Transverse colon (tissue), 4 donors: Measurements from ENCODE around the gene KCNIP3. TPM values are rescaled to one million over a fixed set of nuclear protein-coding genes. Genes with fewer than 3 reads are reported as not detected.
"Not testable (repeated sequence)": the region's sequence is repeated elsewhere in the genome, so short reads cannot be mapped to it uniquely, and the experiment has no call there.

Experiments
- DNase-seq: peaks from one replicate; pipeline ENCODE4 v3.0.0-alpha.2; 2019
- H3K27ac ChIP-seq, 4 donors: fragments of 200-600 bp; sonication (generic); 2 replicates each; pipeline ENCODE4 v1.5.1; 2016 to 2018; ENCODE audit warnings: inconsistent platforms in 4 of 4
- H3K27me3 ChIP-seq: fragments of 200-600 bp; sonication (generic); 2 replicates; pipeline ENCODE4 v1.5.1; 2017; ENCODE audit warnings: inconsistent platforms
- H3K36me3 ChIP-seq, 4 donors: fragments of 200-600 bp; sonication (generic); 2 replicates each; pipeline ENCODE4 v1.5.1; 2017 to 2019; ENCODE audit warnings: inconsistent platforms in 4 of 4
- H3K4me1 ChIP-seq, 4 donors: fragments of 200-600 bp; sonication (generic); 2 replicates each; pipeline ENCODE4 v1.5.1; 2017 to 2020; ENCODE audit warnings: inconsistent platforms in 4 of 4
- H3K4me3 ChIP-seq, 4 donors: fragments of 200-600 bp; sonication (generic); 1 replicate in 1 of 4; 2 replicates in 3 of 4; pipeline versions ENCODE4 v1.5.1 to v1.6.1; 2017 to 2019; ENCODE audit warnings: inconsistent platforms in 4 of 4
- H3K9me3 ChIP-seq, 2 donors: fragments of 200-600 bp; sonication (generic); 2 replicates each; pipeline ENCODE4 v1.5.1; 2017 to 2019; ENCODE audit warnings: inconsistent platforms in 2 of 2
- WGBS, 2 donors: methylation state at CpG; one replicate each; pipeline ENCODE4 v1.1.5; 2018; ENCODE audit warnings: low coverage in 1 of 2; 5-methylcytosine and 5-hydroxymethylcytosine counted together
- in situ Hi-C, 4 donors: fragments of 200-750 bp; cut with MboI; loops; one replicate each; pipeline versions ENCODE4 v1.15.0 to v1.15.1; 2017; ENCODE audit warnings: low sequenced_read_pairs in 3 of 4, low pct_ligation_motif_present in 1 of 4, low pct_unique_long_range_greater_than_20kb in 1 of 4
- intact Hi-C: fragments of 100-400 bp; cut with DNase I; formaldehyde crosslinking; loops from one replicate; pipeline ENCODE4 v1.15.1; 2023; ENCODE audit warnings: low total_unique reads
- total RNA-seq, 4 donors: library from RNA; depleted of rRNA; stranded (reverse); fragments of >200 nt; gene quantifications; one replicate each; pipeline ENCODE4 v1.1.0, GENCODE V29; 2016
- TF ChIP-seq, protein P1 (sequence below), 5 experiments: fragments of 200-600 bp in 3 of 5; fragments of 450-650 bp in 2 of 5; sonication (generic) in 3 of 5; IDR thresholded peaks; 1 replicate in 2 of 5; 2 replicates in 3 of 5; pipeline ENCODE4 v1.5.1; 2016 to 2017; ENCODE audit warnings: antibody characterized with exemption in 5 of 5, inconsistent platforms in 3 of 5, mild to moderate bottlenecking in 2 of 5, moderate library complexity in 1 of 5

The KCNIP3 gene
- total RNA-seq, 4 donors from 2014 or later: 1.8 to 4.0 (median 2.2) TPM

DNA sequence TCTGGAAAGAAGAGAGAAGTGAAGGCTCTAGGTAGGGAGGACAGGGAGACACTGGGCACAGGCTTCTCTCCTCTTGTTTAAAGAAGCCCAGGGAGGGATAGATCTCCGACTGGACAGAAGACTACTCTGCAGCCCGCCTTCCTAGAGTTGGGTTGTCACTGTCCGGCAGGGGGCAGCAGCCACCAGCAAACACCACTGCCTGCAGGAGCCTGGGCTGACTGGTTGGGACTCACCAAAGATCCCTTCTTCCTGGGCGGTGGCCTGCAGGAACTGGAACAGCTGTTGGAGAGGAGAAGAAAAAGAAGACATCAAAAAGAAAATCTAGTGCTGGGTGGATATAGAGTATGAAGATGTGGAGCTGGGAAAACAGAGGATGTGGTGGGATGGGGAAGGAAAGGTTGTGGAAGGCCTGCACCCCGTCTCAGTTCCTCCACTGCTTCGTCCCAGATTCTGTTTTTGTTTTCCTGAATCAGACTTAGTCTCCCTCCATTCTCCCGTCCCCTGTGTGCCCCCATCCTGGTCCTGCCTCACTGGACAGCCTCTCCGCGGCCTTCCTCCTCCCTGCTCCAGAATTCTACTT, 117.0 kb downstream of the KCNIP3 start:
- H3K27me3 ChIP-seq, H3K4me1 ChIP-seq, H3K4me3 ChIP-seq, H3K27ac ChIP-seq, in situ Hi-C loops, intact Hi-C loops, H3K36me3 ChIP-seq, H3K9me3 ChIP-seq: not testable (repeated sequence)
- peak; percentile 85 for DNase-seq
- WGBS, 2 donors: 0 to 48% methylated on average over 1 to 9 of the region's 9 CpGs
- TF ChIP-seq, protein P1, sequence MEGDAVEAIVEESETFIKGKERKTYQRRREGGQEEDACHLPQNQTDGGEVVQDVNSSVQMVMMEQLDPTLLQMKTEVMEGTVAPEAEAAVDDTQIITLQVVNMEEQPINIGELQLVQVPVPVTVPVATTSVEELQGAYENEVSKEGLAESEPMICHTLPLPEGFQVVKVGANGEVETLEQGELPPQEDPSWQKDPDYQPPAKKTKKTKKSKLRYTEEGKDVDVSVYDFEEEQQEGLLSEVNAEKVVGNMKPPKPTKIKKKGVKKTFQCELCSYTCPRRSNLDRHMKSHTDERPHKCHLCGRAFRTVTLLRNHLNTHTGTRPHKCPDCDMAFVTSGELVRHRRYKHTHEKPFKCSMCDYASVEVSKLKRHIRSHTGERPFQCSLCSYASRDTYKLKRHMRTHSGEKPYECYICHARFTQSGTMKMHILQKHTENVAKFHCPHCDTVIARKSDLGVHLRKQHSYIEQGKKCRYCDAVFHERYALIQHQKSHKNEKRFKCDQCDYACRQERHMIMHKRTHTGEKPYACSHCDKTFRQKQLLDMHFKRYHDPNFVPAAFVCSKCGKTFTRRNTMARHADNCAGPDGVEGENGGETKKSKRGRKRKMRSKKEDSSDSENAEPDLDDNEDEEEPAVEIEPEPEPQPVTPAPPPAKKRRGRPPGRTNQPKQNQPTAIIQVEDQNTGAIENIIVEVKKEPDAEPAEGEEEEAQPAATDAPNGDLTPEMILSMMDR (IDR thresholded peaks at IDR 0.05): peak; percentile 75 to 86 (median 84)

DNA sequence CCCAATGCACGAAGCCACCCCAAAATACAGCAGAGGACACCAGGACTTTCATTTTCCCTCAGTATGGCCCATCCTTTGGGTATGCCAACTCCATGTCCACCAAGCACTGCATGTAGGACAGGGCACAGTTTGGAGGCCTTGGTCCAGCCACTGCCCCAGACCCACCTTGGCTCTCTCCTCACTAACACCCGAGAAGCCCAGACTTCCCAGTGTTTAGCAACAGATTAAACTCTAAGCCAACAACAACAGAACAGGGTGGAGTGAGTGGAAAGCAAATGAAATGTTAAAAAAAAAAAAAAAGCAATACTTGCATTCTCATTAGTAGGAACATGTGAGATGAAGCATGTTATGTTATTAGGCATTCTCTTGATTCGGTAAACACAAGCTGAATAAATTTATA, 118.0 kb downstream of the KCNIP3 start:
- intact Hi-C loops, H3K4me1 ChIP-seq, H3K9me3 ChIP-seq, H3K4me3 ChIP-seq, H3K27me3 ChIP-seq, H3K27ac ChIP-seq, H3K36me3 ChIP-seq, DNase-seq, in situ Hi-C loops: not testable (repeated sequence)
- 71 to 81% methylated on average over 3 of the region's 3 CpGs for WGBS, 2 donors

DNA sequence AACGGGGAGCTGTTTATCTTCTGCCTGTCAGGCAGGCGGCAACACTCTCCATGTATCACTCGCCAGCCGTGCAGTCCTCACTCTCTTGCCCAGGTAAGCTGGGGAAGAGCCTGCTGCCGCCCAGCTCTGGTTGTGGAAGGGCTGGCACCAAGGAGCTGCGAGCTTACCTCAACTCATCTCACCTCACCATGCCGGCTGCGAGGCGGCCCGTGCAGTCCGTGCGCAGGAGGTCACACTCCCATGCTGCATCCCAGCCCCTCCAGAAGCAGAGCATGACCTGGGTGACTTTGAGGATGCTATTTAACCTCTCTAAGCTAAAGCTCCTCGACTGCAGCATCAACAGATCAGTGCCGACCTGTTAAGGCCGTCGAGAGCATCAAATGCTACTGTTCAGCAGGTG, 118.4 kb downstream of the KCNIP3 start:
- WGBS, 2 donors: 69 to 84% methylated on average over 3 to 12 of the region's 16 CpGs
- DNase-seq, H3K4me1 ChIP-seq, intact Hi-C loops, H3K36me3 ChIP-seq, H3K9me3 ChIP-seq, H3K27me3 ChIP-seq, H3K4me3 ChIP-seq, H3K27ac ChIP-seq, in situ Hi-C loops: not testable (repeated sequence)

DNA sequence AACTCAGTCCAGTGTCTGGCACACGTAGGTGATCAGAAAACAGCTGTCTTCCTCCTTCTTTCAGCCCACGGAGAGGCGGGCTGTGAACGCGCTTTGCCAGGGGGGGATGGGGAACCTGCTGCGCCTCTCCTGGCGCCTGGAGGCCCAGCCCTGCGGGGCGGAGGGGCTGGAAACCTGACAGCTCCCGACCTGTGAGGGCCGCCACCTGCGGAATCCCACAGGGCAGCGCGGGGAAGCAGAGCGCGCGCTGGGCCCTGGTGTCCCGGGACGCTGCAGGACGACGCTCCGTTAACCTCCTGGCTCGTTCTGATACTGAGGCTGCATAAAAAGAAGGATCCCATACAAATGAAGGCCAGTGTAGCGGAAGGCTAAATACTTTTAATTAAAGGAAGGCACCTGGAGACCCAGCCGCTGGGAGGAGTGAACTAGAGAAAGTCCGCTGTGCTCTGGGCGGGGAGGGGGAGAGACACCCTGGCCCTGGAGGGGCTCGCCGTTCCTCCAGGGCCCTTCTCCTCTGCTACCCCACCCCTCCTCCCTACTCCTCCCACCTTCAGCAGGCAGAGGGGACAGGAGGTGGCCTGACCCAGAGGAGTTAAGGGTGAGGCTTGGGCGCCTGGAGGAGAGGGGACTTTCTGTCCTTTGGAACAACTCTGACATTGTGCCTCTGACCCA, 130.2 kb downstream of the KCNIP3 start:
- H3K9me3 ChIP-seq, H3K36me3 ChIP-seq, H3K27ac ChIP-seq, H3K27me3 ChIP-seq, DNase-seq, H3K4me1 ChIP-seq, H3K4me3 ChIP-seq, intact Hi-C loops, in situ Hi-C loops: not testable (repeated sequence)
- 53% methylated on average over 5 of the region's 30 CpGs; no CpG with 5 or more reads in 1 of the 2 donors for WGBS, 2 donors

DNA sequence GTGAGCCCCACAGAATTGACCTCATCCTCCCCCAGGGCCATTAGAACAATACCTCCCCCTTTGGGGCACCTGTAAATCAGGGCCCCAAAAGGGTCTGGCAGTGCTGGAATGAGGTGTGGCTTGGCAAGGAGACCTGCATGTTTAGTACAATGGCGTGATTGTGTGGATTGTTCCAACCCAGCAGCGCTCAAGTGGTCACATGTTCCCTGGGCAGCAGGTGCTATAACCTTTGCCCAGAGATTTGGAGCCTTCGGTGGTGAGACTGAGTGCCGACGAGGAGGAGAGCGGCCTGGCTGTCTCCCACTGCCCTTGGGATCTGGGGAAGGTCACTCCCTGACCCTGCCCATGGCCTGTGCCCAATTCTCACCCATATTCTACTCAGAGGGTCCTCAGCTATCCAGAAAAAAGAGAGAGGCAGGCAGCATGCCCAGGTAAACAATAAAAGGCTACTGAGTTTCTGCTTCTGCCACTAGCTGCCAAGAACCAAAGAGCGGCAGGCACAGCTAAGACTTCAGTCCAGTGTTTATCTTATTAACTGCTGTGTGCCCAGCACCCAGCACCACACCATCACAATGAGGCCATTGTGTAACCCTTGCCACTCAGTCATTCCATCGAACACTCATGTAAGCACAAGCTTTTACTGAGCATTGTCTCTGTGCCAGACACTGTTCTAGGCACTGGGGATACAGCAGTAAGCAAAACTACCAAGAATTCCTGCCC, 132.8 kb downstream of the KCNIP3 start:
- in situ Hi-C loops, H3K4me3 ChIP-seq, H3K9me3 ChIP-seq, H3K4me1 ChIP-seq, DNase-seq, H3K27ac ChIP-seq, H3K36me3 ChIP-seq, intact Hi-C loops, H3K27me3 ChIP-seq: not testable (repeated sequence)
- no CpG with 5 or more reads among the region's 8 CpGs for WGBS, 2 donors

DNA sequence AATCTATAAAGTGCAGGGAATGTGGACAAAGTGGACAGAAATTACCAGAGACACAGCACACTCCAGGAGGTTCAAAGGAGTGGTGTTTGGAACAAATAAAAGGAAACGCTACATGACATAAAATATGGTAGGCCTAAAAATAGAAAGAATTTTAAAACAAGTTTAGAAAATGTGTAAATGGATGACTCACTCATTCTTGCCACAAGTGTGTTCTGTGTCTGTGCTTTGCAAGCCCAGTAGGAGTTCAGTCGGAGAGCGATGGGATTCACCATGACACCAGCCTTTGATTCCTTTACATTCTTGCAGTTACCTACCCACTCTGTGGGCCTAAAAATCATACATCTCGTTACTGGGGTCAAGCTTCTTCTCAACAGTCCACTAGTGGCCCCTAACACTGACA, 136.2 kb downstream of the KCNIP3 start:
- DNase-seq, H3K9me3 ChIP-seq, H3K27ac ChIP-seq, H3K4me1 ChIP-seq, intact Hi-C loops, H3K4me3 ChIP-seq, H3K36me3 ChIP-seq, H3K27me3 ChIP-seq, in situ Hi-C loops: not testable (repeated sequence)
- 71% methylated on average over 1 of the region's 4 CpGs; no CpG with 5 or more reads in 1 of the 2 donors for WGBS, 2 donors

DNA sequence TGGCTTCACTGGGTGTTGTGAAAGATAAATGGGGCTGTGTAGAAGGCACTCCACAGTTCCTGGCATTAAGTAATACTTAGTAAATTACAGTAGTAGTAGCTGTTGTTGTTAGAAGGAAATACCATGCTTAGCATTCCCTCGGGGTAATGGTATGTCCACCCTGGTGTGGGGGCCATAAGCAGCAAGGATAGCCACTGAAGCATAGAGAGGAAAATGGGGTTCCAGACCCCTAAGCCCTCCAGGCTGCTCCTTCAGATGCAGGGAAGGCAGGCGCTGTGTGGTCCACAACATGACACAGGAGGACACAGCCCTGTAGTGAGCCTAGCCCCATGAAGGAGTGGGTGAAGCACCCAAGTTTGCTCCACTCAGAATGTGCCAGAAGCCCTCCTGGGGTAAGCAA, 136.8 kb downstream of the KCNIP3 start:
- H3K4me1 ChIP-seq, H3K36me3 ChIP-seq, H3K9me3 ChIP-seq, H3K27me3 ChIP-seq, H3K4me3 ChIP-seq, DNase-seq, in situ Hi-C loops, intact Hi-C loops: not testable (repeated sequence)
- H3K27ac ChIP-seq: peak overlapping the region in 3 of 4 donors; percentile 41 to 65 (median 55)
- WGBS, 2 donors: no CpG with 5 or more reads among the region's 2 CpGs

DNA sequence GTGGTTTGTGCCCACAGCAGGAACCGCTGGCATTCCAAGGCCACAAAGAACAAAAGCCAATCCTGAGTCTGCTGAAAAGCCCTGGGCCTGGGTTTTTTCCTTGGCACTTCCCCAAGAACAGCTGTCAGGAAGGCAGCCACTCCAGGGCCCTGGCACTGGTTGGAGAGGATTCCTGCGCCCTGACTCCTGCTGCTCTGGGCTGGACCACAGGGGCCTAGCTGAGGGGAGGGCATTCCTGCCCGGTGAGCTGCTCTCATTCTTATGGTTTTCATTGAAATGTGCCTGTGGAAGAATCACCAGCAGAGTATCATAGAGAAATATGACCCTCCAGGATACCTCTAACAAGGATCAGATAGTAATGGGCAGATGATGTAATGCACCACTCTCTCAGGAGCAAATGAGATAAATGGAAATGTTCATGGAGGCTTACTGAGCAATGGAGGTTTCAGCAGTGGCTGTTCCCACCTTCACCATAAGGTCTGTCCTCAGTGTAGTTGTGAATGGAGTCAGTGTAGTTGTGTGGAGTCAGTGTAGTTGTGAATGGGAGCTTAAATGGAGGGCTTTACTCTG, 137.4 kb downstream of the KCNIP3 start:
- intact Hi-C loops, H3K9me3 ChIP-seq, H3K4me3 ChIP-seq, H3K36me3 ChIP-seq, DNase-seq, in situ Hi-C loops, H3K4me1 ChIP-seq, H3K27me3 ChIP-seq: not testable (repeated sequence)
- 58% methylated on average over 2 of the region's 3 CpGs; no CpG with 5 or more reads in 1 of the 2 donors for WGBS, 2 donors
- peak overlapping the region in 1 of 4 donors; percentile 45 for H3K27ac ChIP-seq

DNA sequence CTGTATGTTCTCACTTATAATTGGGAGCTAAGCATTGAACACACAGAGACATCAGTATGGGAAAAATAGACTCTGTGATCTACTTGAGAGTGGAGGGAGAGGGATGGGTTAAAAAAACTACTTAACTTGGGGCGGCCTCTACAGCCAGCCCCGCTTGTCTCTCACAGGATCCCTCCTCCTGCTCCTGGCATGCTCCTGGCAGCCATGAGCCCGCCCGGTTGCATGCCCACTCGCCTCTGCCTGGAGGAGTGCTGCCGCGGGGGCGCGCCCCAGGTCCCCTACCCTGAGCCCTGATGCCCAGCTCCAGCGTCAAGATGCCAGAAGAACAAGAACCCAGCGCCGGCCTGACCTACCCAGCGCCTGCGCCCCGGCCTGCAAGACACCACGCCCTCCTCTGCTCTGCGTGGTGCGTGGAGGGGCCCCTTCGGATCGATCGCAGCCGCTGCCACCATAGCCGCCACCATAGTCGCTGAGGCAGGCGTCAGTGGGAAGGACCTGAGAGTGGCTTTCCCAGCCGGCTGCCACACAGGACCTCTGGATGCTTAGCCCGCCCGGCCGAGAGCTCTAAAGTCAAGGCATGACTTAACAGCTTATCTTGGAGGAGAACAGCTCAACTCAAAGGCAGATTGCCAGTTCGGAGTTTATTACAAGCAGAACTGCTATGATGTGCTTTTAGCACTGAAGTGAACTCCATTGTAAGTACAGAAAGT, 138.2 kb downstream of the KCNIP3 start:
- H3K27ac ChIP-seq, DNase-seq, H3K4me1 ChIP-seq, H3K36me3 ChIP-seq, H3K27me3 ChIP-seq, intact Hi-C loops, H3K4me3 ChIP-seq, in situ Hi-C loops, H3K9me3 ChIP-seq: not testable (repeated sequence)
- WGBS, 2 donors: no CpG with 5 or more reads among the region's 30 CpGs
